Measurements from ENCODE around the gene MAP3K19.

DNA sequence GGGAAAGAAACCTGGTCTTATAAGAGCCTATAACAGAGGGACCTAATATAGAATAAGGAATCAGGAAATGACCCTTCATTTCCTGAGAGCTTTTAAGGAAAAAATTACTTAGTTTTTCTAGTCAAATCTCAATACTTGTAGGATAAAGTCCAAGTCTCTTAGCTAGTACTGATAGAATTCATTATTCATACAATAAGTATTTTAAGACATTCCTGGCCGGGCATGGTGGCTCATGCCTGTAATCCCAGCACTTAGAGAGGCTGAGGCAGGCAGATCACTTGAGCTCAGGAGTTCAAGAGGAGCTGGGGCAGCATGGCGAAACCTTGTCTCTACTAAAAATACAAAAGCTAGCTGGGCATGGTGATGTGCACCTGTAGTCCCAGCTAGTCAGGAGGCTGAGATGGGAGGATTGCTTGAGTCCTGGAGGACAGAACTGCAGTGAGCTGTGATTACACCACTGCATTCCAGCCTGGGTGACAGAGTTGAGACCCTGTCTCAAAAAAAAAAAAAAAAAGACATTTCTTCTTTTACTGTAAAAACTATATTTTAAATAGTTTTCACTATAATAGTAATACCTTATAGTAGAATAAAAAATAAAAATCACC is 8.0 kb upstream of the MAP3K19 start:
- TF ChIP-seq ZNF174 (tag by site-specific recombination; IDR thresholded peaks at IDR 0.05) (no peak), ZNF777 (tag by site-specific recombination; IDR thresholded peaks at IDR 0.05; ENCODE audit: borderline replicate concordance) (no peak), ZNF157 (tag by site-specific recombination; IDR thresholded peaks at IDR 0.05) (no peak), ZNF175 (tag by site-specific recombination; IDR thresholded peaks at IDR 0.05) (no peak), ZNF423 (tag by site-specific recombination; IDR thresholded peaks at IDR 0.05) (no peak)
- TF ChIP-seq, protein P1, sequence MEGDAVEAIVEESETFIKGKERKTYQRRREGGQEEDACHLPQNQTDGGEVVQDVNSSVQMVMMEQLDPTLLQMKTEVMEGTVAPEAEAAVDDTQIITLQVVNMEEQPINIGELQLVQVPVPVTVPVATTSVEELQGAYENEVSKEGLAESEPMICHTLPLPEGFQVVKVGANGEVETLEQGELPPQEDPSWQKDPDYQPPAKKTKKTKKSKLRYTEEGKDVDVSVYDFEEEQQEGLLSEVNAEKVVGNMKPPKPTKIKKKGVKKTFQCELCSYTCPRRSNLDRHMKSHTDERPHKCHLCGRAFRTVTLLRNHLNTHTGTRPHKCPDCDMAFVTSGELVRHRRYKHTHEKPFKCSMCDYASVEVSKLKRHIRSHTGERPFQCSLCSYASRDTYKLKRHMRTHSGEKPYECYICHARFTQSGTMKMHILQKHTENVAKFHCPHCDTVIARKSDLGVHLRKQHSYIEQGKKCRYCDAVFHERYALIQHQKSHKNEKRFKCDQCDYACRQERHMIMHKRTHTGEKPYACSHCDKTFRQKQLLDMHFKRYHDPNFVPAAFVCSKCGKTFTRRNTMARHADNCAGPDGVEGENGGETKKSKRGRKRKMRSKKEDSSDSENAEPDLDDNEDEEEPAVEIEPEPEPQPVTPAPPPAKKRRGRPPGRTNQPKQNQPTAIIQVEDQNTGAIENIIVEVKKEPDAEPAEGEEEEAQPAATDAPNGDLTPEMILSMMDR (tag by site-specific recombination; IDR thresholded peaks at IDR 0.05), result no peak

Data from HEK293 (cell line).